ENCODE results near the gene NAALADL1. TPM values are rescaled to one million over a fixed set of nuclear protein-coding genes. Genes with fewer than 3 reads are reported as not detected.

NAALADL1 gene
- 10 to 100 TPM in 1 of 4 donors, 1 to 10 TPM in 2, under 1 TPM in 1; 0.34 to 19.6 (median 3.1) TPM for total RNA-seq

GRCh38 chr11:65058419-65059054, at the start of gene NAALADL1:
Gene NAALADL1, minus strand, starts transcription at chr11:65058553. Its CDS starts 32 bp downstream, at chr11:65058521.
- Histone ChIP-seq H3K4me3 (no peak within 1 kb of the TSS), H3K9me3 (no peaks in the 10 kb centered on the region), H3K27ac (no peak within 1 kb of the TSS), H3K4me1 (no peaks in the 10 kb centered on the region), H3K36me3 (no peaks in the 10 kb centered on the region), H3K27me3 (peaks cover 0 to 5% (median 0%) of the 10 kb centered on the region in 4 donors)
- no peak for DNase-seq
- TF ChIP-seq POLR2A (IDR thresholded peaks at IDR 0.05) (no peak), CTCF (IDR thresholded peaks at IDR 0.05) (no peak)
- intact Hi-C loops (cut with DNase I) = no loop called here
- WGBS, 2 donors = 74 to 91% methylated on average over 3 of the region's 8 CpGs

GRCh38 chr11:65107751-65108468, 49.6 kb upstream of the NAALADL1 start:
- Histone ChIP-seq H3K36me3 (peaks cover 13 to 46% (median 22%) of the 10 kb centered on the region in 3 donors), H3K4me3 (no peak overlapping the region), H3K27ac (peak overlapping the region in 2 of 4 donors; percentile 51 to 70), H3K4me1 (peaks cover 34 to 70% (median 36%) of the 10 kb centered on the region in 3 donors), H3K9me3 (no peaks in the 10 kb centered on the region), H3K27me3 (no peaks in the 10 kb centered on the region)
- no peak for DNase-seq
- TF ChIP-seq CTCF (IDR thresholded peaks at IDR 0.05) = no peak
- TF ChIP-seq POLR2A (IDR thresholded peaks at IDR 0.05) = no peak
- WGBS, 2 donors = 78% methylated on average over 7 of the region's 52 CpGs; no CpG with 5 or more reads in 1 of the 2 donors
- intact Hi-C loops (cut with DNase I) = no loop called here

- no peaks in the 10 kb centered on the region for H3K9me3 ChIP-seq
- no peak for DNase-seq
- peaks cover 32 to 70% (median 33%) of the 10 kb centered on the region in 3 donors for H3K4me1 ChIP-seq
- H3K27me3 ChIP-seq = no peaks in the 10 kb centered on the region
- no peak overlapping the region for H3K4me3 ChIP-seq
- H3K36me3 ChIP-seq = peaks cover 13 to 53% (median 22%) of the 10 kb centered on the region in 3 donors
- no peak overlapping the region for H3K27ac ChIP-seq
- intact Hi-C loops (cut with DNase I) = no loop called here
- WGBS, 2 donors = 92 to 96% methylated on average over 6 to 10 of the region's 15 CpGs
- TF ChIP-seq CTCF (IDR thresholded peaks at IDR 0.05) (no peak), POLR2A (IDR thresholded peaks at IDR 0.05) (no peak)
Observed at GRCh38 chr11:65107078-65107477, 48.7 kb upstream of the NAALADL1 start.

GRCh38 chr11:65104628-65105027, 46.3 kb upstream of the NAALADL1 start:
- H3K9me3 ChIP-seq = no peaks in the 10 kb centered on the region
- 74 to 81% methylated on average over 4 of the region's 4 CpGs for WGBS, 2 donors

More at GRCh38 chr11:65104628-65105027, 46.3 kb upstream of the NAALADL1 start:
- no peak for DNase-seq
- intact Hi-C loops (cut with DNase I) = no loop called here
- Histone ChIP-seq H3K27me3 (no peaks in the 10 kb centered on the region), H3K36me3 (peaks cover 13 to 50% (median 21%) of the 10 kb centered on the region in 3 donors), H3K27ac (peak overlapping the region in 2 of 4 donors; percentile 17 to 31), H3K4me1 (peaks cover 14 to 63% (median 16%) of the 10 kb centered on the region in 3 donors), H3K4me3 (no peak overlapping the region)
- no peak for TF ChIP-seq POLR2A (IDR thresholded peaks at IDR 0.05)
- TF ChIP-seq CTCF (IDR thresholded peaks at IDR 0.05) = no peak

Measured in esophagus squamous epithelium (tissue), 5 donors.